Measurements from ENCODE around the gene SHCBP1. TPM values are rescaled to one million over a fixed set of nuclear protein-coding genes. Genes with fewer than 3 reads are reported as not detected.

The SHCBP1 gene
- total and polyA plus RNA-seq, 2 experiments from 2014 or later = 7.3 to 14.9 TPM

DNA sequence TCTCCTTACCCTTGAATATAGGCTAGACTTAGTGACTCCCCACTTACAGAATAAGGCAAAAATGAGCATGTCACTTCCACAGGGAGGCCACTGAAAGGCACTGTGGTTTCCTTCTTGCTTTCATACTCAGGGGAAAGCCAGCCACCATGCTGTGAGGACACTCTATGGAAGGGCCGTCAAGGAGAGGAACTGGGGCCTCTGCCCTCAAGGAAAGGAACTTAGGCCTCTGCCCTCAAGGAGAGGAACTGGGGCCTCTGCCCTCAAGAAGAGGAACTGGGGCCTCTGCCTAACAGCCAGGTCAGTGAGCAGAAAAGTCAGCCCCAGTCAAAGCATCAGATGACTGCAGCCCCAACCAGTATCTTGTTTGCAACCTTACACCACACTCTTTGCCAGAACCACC, 37.7 kb upstream of the SHCBP1 start:
- H3K36me3 Mint-ChIP-seq (ENCODE audit: low read depth) = peaks cover 44% of the 10 kb centered on the region
- peaks cover 9% of the 10 kb centered on the region; the same call in 1 of the 3 replicates for H3K9me3 Mint-ChIP-seq
- no peak overlapping the region for H3K4me3 Mint-ChIP-seq
- H3F3A ChIP-seq (replicated peaks; ENCODE audit: low read depth) = no peaks in the 10 kb centered on the region
- no peak overlapping the region for H3K4me2 ChIP-seq
- H3K36me3 ChIP-seq (ENCODE audit: insufficient read depth) = peaks cover 34% of the 10 kb centered on the region
- no peaks in the 10 kb centered on the region; the same call in 1 of the 2 replicates for H3K79me2 ChIP-seq (replicated peaks; ENCODE audit: insufficient read depth)
- no peak for DNase-seq (ENCODE audit: low spot score)
- H4K20me1 ChIP-seq (replicated peaks; ENCODE audit: insufficient read depth) = peaks cover 6% of the 10 kb centered on the region; the same call in 1 of the 2 replicates
- H3K27ac Mint-ChIP-seq = no peak overlapping the region
- H3K4me3 ChIP-seq = no peak overlapping the region
- H3K4me1 Mint-ChIP-seq = no peaks in the 10 kb centered on the region
- H2AFZ ChIP-seq = no peak overlapping the region
- H3K27me3 ChIP-seq (ENCODE audit: insufficient read depth) = no peaks in the 10 kb centered on the region
- ATAC-seq = no peak
- TF ChIP-seq, protein P1, sequence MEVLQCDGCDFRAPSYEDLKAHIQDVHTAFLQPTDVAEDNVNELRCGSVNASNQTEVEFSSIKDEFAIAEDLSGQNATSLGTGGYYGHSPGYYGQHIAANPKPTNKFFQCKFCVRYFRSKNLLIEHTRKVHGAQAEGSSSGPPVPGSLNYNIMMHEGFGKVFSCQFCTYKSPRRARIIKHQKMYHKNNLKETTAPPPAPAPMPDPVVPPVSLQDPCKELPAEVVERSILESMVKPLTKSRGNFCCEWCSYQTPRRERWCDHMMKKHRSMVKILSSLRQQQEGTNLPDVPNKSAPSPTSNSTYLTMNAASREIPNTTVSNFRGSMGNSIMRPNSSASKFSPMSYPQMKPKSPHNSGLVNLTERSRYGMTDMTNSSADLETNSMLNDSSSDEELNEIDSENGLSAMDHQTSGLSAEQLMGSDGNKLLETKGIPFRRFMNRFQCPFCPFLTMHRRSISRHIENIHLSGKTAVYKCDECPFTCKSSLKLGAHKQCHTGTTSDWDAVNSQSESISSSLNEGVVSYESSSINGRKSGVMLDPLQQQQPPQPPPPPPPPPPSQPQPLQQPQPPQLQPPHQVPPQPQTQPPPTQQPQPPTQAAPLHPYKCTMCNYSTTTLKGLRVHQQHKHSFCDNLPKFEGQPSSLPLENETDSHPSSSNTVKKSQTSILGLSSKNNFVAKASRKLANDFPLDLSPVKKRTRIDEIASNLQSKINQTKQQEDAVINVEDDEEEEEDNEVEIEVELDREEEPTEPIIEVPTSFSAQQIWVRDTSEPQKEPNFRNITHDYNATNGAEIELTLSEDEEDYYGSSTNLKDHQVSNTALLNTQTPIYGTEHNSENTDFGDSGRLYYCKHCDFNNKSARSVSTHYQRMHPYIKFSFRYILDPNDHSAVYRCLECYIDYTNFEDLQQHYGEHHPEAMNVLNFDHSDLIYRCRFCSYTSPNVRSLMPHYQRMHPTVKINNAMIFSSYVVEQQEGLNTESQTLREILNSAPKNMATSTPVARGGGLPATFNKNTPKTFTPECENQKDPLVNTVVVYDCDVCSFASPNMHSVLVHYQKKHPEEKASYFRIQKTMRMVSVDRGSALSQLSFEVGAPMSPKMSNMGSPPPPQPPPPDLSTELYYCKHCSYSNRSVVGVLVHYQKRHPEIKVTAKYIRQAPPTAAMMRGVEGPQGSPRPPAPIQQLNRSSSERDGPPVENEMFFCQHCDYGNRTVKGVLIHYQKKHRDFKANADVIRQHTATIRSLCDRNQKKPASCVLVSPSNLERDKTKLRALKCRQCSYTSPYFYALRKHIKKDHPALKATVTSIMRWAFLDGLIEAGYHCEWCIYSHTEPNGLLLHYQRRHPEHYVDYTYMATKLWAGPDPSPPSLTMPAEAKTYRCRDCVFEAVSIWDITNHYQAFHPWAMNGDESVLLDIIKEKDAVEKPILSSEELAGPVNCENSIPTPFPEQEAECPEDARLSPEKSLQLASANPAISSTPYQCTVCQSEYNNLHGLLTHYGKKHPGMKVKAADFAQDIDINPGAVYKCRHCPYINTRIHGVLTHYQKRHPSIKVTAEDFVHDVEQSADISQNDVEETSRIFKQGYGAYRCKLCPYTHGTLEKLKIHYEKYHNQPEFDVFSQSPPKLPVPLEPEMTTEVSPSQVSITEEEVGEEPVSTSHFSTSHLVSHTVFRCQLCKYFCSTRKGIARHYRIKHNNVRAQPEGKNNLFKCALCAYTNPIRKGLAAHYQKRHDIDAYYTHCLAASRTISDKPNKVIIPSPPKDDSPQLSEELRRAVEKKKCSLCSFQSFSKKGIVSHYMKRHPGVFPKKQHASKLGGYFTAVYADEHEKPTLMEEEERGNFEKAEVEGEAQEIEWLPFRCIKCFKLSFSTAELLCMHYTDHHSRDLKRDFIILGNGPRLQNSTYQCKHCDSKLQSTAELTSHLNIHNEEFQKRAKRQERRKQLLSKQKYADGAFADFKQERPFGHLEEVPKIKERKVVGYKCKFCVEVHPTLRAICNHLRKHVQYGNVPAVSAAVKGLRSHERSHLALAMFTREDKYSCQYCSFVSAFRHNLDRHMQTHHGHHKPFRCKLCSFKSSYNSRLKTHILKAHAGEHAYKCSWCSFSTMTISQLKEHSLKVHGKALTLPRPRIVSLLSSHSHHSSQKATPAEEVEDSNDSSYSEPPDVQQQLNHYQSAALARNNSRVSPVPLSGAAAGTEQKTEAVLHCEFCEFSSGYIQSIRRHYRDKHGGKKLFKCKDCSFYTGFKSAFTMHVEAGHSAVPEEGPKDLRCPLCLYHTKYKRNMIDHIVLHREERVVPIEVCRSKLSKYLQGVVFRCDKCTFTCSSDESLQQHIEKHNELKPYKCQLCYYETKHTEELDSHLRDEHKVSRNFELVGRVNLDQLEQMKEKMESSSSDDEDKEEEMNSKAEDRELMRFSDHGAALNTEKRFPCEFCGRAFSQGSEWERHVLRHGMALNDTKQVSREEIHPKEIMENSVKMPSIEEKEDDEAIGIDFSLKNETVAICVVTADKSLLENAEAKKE (CRISPR knock-in tag; IDR thresholded peaks at IDR 0.05) = no peak
- TF ChIP-seq, protein P2, sequence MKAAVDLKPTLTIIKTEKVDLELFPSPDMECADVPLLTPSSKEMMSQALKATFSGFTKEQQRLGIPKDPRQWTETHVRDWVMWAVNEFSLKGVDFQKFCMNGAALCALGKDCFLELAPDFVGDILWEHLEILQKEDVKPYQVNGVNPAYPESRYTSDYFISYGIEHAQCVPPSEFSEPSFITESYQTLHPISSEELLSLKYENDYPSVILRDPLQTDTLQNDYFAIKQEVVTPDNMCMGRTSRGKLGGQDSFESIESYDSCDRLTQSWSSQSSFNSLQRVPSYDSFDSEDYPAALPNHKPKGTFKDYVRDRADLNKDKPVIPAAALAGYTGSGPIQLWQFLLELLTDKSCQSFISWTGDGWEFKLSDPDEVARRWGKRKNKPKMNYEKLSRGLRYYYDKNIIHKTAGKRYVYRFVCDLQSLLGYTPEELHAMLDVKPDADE (IDR thresholded peaks at IDR 0.05) = no peak
- TF ChIP-seq JUNB (IDR thresholded peaks at IDR 0.05; ENCODE audit: unreplicated experiment) (no peak), NANOG (IDR thresholded peaks at IDR 0.05; ENCODE audit: borderline replicate concordance) (no peak), ZNF331 (CRISPR knock-in tag; IDR thresholded peaks at IDR 0.05; ENCODE audit: low read depth) (no peak), EZH2phosphoT487 (IDR thresholded peaks at IDR 0.05; ENCODE audit: unreplicated experiment) (no peak), POLR2AphosphoS5 (IDR thresholded peaks at IDR 0.05; ENCODE audit: low read depth) (no peak), EZH2 (IDR thresholded peaks at IDR 0.05; ENCODE audit: low read depth, unreplicated experiment) (no peak), STAT1 (IDR thresholded peaks at IDR 0.05; ENCODE audit: unreplicated experiment) (no peak), CREB1 (CRISPR knock-in tag; IDR thresholded peaks at IDR 0.05; ENCODE audit: low read depth) (no peak), ZNF114 (CRISPR knock-in tag; IDR thresholded peaks at IDR 0.05) (no peak)
- TF ChIP-seq, protein P3, sequence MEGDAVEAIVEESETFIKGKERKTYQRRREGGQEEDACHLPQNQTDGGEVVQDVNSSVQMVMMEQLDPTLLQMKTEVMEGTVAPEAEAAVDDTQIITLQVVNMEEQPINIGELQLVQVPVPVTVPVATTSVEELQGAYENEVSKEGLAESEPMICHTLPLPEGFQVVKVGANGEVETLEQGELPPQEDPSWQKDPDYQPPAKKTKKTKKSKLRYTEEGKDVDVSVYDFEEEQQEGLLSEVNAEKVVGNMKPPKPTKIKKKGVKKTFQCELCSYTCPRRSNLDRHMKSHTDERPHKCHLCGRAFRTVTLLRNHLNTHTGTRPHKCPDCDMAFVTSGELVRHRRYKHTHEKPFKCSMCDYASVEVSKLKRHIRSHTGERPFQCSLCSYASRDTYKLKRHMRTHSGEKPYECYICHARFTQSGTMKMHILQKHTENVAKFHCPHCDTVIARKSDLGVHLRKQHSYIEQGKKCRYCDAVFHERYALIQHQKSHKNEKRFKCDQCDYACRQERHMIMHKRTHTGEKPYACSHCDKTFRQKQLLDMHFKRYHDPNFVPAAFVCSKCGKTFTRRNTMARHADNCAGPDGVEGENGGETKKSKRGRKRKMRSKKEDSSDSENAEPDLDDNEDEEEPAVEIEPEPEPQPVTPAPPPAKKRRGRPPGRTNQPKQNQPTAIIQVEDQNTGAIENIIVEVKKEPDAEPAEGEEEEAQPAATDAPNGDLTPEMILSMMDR (conservative IDR thresholded peaks at IDR 0.05; ENCODE audit: low read depth in 2 of 2) = no peak
- TF ChIP-seq, protein P4, sequence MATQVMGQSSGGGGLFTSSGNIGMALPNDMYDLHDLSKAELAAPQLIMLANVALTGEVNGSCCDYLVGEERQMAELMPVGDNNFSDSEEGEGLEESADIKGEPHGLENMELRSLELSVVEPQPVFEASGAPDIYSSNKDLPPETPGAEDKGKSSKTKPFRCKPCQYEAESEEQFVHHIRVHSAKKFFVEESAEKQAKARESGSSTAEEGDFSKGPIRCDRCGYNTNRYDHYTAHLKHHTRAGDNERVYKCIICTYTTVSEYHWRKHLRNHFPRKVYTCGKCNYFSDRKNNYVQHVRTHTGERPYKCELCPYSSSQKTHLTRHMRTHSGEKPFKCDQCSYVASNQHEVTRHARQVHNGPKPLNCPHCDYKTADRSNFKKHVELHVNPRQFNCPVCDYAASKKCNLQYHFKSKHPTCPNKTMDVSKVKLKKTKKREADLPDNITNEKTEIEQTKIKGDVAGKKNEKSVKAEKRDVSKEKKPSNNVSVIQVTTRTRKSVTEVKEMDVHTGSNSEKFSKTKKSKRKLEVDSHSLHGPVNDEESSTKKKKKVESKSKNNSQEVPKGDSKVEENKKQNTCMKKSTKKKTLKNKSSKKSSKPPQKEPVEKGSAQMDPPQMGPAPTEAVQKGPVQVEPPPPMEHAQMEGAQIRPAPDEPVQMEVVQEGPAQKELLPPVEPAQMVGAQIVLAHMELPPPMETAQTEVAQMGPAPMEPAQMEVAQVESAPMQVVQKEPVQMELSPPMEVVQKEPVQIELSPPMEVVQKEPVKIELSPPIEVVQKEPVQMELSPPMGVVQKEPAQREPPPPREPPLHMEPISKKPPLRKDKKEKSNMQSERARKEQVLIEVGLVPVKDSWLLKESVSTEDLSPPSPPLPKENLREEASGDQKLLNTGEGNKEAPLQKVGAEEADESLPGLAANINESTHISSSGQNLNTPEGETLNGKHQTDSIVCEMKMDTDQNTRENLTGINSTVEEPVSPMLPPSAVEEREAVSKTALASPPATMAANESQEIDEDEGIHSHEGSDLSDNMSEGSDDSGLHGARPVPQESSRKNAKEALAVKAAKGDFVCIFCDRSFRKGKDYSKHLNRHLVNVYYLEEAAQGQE (IDR thresholded peaks at IDR 0.05; ENCODE audit: unreplicated experiment) = no peak
- no peaks in the 10 kb centered on the region for H3K4me1 ChIP-seq (ENCODE audit: insufficient read depth)
- no peaks in the 10 kb centered on the region for H3K9me2 ChIP-seq (ENCODE audit: insufficient read depth)
- no peaks in the 10 kb centered on the region for H3K27me3 Mint-ChIP-seq (ENCODE audit: insufficient read depth, low read depth, poor library complexity)
- H3K27ac ChIP-seq (ENCODE audit: low read depth) = no peak overlapping the region
